HFF-Myc (cell line): ENCODE results near the gene TCEA2.

ENCODE experiments used
- DNase-seq: peaks from one replicate; pipeline ENCODE4 v3.0.0-alpha.2; 2011; ENCODE audit warnings: low read depth; ENCODE audit errors: extremely low read depth
- H3K4me3 ChIP-seq: replicated peaks from 2 replicates; pipeline ENCODE4 v1.5.1; 2011; ENCODE audit warnings: low read depth, mild to moderate bottlenecking, control low read depth, low read length
- TF ChIP-seq, protein P1 (sequence below): IDR thresholded peaks from 2 replicates; pipeline ENCODE4 v1.5.1; 2012; ENCODE audit warnings: mild to moderate bottlenecking, low read depth, low read length, control low read depth; ENCODE audit errors: missing control alignments

TCEA2 gene

DNA sequence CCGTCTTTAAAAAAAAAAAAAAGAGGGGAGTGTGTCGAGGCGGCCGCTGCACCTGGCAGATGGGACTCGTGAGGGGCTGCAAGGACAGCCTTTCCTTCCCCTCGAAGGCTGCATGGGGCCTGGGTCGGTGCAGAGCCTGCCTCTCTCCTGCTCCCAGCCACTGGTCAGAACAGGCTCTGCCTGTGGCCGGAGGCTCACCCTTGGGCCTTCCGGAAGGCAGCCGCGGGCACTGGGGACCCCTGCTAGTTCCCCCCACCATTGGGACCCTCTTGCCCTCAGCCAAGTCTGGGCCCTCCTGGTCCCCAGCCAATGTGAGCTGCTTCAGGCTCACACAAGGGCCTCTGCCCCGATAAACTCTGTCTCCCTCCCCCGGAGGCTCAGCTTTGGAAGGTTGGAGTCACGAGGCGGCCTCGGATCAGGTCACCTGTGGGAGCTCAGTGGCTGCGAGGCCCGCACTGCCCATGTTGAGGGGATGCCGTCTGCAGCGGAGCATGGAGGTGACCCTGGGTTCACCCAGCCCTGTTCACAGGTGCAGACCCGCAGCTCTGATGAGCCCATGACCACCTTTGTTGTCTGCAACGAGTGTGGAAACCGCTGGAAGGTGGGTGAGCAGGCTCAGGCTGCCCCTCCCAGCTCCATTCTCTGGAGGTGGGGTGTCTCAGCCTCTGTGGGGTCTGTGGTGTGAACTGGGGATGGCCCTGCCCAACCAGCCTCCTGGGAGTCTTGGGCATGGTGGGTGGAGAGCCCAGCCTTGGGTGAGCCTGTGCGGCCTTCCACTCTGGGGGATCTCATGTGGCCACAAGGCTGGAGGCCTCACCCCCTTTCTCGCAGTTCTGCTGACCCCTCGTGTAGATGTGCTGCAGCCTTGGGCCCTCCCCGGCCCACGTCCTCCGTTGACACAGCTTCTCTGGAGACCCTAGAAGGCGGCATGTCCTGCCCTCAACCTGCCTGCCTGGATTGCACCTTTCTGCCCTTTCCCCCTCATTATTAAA lies 8.6 kb downstream of the TCEA2 start:
- no peak overlapping the region for H3K4me3 ChIP-seq
- TF ChIP-seq, protein P1, sequence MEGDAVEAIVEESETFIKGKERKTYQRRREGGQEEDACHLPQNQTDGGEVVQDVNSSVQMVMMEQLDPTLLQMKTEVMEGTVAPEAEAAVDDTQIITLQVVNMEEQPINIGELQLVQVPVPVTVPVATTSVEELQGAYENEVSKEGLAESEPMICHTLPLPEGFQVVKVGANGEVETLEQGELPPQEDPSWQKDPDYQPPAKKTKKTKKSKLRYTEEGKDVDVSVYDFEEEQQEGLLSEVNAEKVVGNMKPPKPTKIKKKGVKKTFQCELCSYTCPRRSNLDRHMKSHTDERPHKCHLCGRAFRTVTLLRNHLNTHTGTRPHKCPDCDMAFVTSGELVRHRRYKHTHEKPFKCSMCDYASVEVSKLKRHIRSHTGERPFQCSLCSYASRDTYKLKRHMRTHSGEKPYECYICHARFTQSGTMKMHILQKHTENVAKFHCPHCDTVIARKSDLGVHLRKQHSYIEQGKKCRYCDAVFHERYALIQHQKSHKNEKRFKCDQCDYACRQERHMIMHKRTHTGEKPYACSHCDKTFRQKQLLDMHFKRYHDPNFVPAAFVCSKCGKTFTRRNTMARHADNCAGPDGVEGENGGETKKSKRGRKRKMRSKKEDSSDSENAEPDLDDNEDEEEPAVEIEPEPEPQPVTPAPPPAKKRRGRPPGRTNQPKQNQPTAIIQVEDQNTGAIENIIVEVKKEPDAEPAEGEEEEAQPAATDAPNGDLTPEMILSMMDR: no peak
- DNase-seq: no peak

DNA sequence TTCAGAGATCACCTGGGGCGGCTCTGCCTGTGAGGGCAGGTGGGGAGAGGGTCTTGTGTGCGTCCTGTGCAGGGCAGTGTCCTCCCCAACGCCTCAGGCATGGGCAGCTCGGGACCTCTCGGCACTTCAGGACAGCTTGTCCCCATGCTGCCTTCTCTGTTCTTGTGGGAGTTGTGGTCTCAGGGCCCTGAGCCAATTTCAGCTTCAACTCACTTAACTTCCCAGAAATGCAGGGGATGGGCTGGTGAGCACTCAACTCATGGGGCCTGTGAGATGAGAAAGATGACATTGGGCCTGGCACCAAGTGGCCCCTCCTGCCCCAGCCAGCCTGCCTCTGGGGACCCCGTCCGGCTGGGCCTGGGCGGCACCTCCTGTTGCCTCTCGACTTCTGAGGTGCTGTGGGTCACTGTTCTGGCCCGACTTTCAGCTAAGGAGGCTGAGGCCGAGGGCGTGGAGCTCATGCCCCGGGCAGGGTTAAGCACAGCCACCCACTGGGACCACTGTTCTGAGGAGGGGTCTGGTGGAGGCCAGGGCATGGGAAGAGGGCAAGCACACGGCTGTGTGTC lies 9.6 kb downstream of the TCEA2 start:
- no peak for DNase-seq
- H3K4me3 ChIP-seq: no peak overlapping the region
- TF ChIP-seq, protein P1: no peak

DNA sequence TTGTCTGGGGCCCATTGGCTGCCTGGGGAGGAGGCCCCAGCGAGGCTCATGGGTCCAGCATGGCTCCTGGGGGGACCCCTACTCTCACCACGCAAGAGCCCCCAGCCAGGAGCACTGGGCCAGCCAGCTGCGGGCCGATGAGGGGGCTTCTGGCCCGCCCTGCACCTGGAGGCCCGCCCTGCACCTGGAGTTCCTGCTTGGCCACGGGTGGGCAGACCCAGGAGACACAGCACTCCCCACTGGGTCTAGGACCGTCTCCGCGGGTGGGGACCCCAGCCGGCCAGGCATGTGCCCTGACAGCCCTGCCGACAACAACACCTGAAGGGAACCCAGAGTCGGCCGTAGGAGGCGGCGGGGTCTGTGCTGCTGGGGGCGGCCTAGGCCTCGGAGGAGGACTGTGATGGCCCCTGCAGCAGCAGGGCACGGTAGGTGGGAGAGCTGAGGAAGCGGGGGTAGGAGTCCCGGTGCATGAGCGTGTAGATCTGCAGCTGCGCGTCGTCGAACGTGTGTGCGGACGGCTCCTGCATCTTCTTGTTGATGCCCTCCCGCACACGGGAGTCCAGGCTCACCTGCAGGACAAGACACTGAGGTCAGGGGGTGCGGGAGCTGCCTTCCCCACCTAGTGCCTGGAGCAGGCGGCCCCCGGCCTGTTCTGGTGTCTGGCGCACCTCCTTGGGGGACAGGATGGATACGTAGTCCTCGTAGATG lies 10.6 kb downstream of the TCEA2 start:
- TF ChIP-seq, protein P1: no peak
- no peak for DNase-seq
- no peak overlapping the region for H3K4me3 ChIP-seq

DNA sequence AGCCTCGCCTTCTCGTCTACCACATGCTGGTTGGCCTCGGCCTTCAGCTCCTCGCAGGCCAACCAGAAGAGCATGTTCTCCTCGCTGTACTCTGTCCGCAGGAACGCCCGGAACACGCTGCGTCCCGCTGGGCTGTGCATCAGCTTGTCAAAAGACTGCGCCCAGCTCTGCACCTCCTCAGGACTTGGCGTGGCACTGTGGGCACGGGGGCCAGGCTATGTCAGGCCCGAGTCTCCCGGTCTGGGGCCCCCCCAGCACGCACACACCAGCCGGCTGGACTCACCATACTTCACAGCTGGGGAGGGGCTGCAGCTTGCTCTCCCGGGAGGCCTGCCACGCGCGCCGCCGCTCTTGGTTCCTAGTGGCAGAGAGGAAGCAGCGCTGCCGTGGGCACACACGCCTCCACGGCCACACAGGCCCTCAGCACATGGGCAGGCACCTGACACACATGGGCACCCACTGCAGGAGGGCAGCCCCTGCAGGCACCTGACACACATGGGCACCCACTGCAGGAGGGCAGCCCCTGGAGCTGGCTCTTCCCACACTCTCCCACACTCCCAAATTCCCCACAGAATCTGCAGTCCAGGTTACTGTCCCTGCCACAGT lies 11.3 kb downstream of the TCEA2 start:
- DNase-seq: no peak
- TF ChIP-seq, protein P1: no peak
- no peak overlapping the region for H3K4me3 ChIP-seq

DNA sequence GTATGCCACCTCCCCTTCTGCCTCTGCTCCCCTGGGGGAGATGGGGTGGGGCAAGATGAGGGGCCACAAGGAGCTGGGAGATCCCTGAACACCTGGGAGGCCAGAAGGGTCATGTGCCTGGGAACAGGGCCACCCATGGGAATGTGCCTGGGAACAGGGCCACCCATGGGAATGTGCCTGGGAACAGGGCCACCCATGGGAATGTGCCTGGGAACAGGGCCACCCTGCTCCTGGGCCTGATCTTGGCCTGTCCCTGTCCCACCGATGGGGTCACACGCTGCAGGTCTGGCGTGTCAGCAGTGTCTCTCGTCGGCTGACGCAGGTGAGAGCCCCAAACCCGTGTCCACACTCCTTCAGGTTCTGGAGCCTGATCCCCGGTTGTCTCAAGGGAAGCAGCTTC lies 12.0 kb downstream of the TCEA2 start:
- TF ChIP-seq, protein P1: no peak
- H3K4me3 ChIP-seq: no peak overlapping the region
- no peak for DNase-seq

DNA sequence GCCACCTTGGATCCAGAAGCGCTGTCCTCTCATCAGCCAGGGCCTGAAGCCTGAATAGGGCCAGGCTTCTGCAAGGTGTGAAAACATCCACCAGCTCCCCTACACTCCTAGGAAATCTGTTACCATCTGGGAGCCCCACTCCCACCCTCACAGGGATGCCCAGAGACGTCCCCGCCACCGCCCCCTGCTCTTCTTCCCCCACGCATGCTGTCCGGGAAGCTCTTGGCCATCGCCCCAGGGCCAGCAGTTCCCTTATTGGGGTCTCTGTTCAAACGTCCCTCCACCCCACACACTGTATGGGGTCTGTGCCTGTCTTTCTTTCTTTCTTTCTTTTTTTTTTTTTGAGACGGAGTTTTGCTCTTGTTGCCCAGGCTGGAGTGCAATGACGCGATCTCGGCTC lies 12.6 kb downstream of the TCEA2 start:
- TF ChIP-seq, protein P1: no peak

More for the DNA sequence above, 12.6 kb downstream of the TCEA2 start:
- no peak for DNase-seq
- H3K4me3 ChIP-seq: no peak overlapping the region
